ENCODE results near the gene BICD2.

The BICD2 gene

GRCh38 chr9:92726971-92727715 is 37.5 kb downstream of the BICD2 start:
- DNase-seq = no peak

GRCh38 chr9:92726348-92726747 is 38.3 kb downstream of the BICD2 start:
- DNase-seq = no peak

GRCh38 chr9:92725766-92726165 is 38.9 kb downstream of the BICD2 start:
- DNase-seq = no peak

DNA sequence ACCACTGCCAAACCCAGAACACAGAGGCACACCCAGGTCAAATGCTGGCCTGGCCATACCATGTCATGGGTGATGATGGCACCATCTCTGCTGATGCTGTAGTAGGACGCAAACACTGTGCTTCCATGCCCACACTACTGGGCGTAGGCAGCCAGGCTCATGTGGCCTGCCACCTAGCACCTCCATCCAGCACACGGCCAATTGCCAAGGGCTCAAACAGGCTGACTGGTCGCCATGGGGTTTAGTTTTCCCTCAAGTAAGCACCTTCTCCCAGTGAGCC is 39.4 kb downstream of the BICD2 start:
- no peak for DNase-seq

GRCh38 chr9:92724528-92725265 is 39.9 kb downstream of the BICD2 start:
- no peak for DNase-seq

DNA sequence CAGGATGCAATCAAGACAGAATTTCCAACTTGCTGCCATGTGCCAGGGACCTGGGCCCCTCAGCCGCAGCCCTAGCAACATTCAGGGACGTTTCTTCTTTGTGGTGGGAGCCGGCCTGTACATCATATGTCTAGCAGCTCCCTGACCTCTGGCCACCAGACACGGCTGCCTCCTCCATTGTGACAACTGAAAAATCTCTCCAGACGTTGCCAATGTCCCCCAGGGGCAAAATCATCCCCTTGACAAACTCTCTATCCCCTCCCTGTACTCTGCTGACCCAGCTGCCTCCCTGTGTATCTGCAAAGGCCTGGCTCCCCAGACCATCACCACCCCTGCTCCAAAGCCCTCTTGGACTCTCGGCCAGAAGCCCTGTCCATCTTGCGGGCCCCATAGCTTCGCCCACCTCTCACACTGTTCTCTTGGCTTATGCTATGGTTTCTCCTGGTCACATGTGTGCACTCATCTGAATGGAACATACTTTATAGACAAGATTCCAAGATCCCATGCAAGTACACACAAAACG is 40.8 kb downstream of the BICD2 start:
- no peak for DNase-seq

DNA sequence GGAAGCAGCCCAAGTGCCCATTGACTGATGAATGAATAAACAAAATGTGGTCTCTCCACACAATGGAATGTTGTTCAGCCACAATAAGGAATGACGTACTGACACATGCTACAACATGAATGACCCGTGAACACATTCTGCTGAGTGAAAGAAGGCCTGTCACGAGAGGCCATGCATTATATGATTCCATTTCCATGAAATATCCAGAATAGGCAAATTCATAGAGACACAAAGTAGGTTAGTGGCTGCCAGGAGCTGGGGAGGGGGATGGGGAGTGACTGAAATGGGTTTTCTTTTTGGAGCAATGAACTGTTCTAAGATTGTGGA is 41.4 kb downstream of the BICD2 start:
- DNase-seq = no peak

- DNase-seq = no peak
These were observed 42.0 kb downstream of the BICD2 start for GRCh38 chr9:92722386-92723298.

GRCh38 chr9:92721548-92721947 is 43.1 kb downstream of the BICD2 start:
- no peak for DNase-seq

DNA sequence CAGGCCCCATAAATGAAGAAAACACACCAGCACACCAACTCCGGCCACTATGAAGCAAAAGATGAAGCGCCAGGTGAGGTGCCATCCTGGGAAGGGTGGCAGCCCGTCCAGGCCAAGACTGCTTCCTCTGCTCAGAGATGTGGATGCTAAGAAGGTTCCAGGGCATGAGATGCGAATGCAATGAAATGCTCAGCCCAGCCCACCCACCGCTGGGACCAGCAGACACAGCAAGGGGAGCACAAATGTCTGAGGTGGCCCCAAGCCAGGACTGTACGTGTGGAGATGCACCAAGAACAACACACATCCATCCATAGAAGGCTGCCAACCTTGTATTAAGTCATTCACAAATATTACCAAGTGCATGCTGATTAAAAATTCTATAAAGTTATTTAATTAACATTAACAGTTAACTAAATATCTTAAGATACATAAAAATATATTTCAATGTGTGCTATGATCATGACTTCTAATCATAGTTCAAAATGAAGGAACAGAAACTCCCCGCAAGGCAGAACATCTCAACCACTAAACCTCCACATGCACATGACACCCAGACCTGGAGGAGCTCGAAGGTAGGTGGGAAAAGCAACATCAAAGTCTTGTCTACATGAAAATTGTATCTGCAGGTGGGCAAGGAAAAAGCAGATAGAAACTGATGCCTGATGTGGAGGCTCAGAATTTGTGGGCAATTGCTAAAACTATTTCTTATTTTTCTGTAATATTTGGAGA is 43.7 kb downstream of the BICD2 start:
- DNase-seq = no peak

- no peak for DNase-seq
These were observed 44.3 kb downstream of the BICD2 start for GRCh38 chr9:92720209-92720765.

DNA sequence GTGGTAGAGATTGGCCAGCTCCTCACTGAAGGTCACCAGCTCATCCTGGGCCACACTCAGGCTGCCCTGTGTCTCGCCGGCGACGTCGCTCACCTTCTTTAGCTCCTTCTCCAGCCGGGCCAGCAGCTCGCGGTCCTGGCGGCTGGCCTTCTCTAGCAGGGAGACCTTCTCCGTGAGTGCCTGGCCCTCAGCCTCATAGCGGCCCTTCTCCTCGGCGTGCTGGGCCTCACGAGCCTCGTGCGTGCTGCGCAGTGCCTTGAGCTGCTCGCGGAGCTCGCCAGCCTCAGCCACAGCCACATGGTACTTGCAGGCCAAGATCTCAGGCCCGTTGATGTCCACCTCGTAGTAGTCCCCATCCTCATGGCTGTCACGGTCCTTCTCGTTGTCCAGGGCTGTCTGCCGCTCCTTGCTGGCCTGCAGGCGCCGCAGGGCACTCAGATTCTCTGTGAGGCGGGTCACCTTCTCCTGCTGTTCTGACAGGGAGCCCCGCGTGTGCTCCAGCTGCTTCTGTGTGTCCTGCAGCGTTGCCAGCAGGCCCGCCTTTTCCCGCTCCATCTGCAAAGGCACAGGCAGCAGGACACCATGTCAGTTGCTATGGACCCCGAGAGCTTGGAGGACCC is 45.5 kb downstream of the BICD2 start:
- no peak for DNase-seq

- no peak for DNase-seq
These were observed 46.3 kb downstream of the BICD2 start for GRCh38 chr9:92718086-92719001.

- no peak for DNase-seq
These were observed 47.2 kb downstream of the BICD2 start for GRCh38 chr9:92717201-92718085.

- DNase-seq = peak; percentile 82
These were observed 48.1 kb downstream of the BICD2 start for GRCh38 chr9:92716557-92716956.

GRCh38 chr9:92715488-92716231 is 49.0 kb downstream of the BICD2 start:
- no peak for DNase-seq

DNA sequence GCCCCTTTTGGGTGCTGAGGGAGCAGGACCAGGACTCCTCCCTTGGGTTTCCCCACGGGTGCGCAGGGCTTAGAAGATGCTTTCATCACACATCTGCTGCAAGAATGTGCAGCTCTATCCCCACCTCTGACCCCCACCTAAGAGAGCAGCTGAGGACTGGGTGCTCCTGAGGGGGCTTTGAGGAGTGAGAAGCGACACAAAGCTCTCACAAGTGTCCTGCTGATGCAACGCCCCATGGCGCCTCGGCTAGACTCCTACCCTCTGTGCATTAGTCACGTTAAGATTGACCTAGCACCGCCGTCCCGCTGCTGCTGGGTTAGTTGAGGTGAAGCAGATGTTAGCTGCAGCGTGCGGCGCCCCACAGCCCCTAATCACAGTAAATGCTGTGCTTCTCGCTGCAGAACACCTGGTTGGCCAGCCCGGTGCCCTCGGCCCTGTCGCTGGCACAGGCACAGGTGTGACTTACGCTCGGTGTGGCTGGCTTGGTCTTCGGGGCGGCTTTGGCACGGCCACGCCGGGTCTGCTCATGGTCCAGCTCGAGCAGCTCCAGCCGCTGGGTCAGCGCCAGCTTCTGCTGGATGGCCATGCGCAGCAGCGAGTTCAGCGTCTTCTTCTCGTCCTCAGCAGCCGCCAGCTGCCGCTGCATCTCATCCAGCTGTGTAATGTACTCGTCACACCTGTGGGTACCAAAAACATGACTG is 49.7 kb downstream of the BICD2 start:
- no peak for DNase-seq

GRCh38 chr9:92714016-92714415 is 50.6 kb downstream of the BICD2 start:
- no peak for DNase-seq

All from CD4-positive, alpha-beta T cell treated with Interleukin-10 for 1 hour (primary cell).